Duodenal mucosa (tissue), 2 donors: ENCODE data around the gene OSER1.
"Not testable (repeated sequence)": the region's sequence is repeated elsewhere in the genome, so short reads cannot be mapped to it uniquely, and the experiment has no call there.

Source experiments
- H3K27ac ChIP-seq: one replicate; pipeline ENCODE4 v1.7.0; 2013; ENCODE audit warnings: low read depth, low read length
- H3K27me3 ChIP-seq, 2 donors: one replicate each; pipeline ENCODE4 v1.7.0; 2013; ENCODE audit warnings: low read length in 2 of 2, control low read depth in 1 of 2; ENCODE audit not compliant: insufficient read depth in 2 of 2, control insufficient read depth in 1 of 2
- H3K36me3 ChIP-seq, 2 donors: one replicate each; pipeline ENCODE4 v1.7.0; 2013; ENCODE audit warnings: low read length in 2 of 2, control low read depth in 1 of 2; ENCODE audit not compliant: insufficient read depth in 2 of 2, control insufficient read depth in 1 of 2
- H3K4me1 ChIP-seq, 2 donors: one replicate each; pipeline ENCODE4 v1.7.0; 2013; ENCODE audit warnings: low read length in 2 of 2, control low read depth in 1 of 2; ENCODE audit not compliant: insufficient read depth in 2 of 2, control insufficient read depth in 1 of 2
- H3K4me3 ChIP-seq, 2 donors: one replicate each; pipeline ENCODE4 v1.7.0; 2013; ENCODE audit warnings: low read length in 2 of 2, low read depth in 1 of 2
- H3K9ac ChIP-seq, 2 donors: one replicate each; pipeline ENCODE4 v1.7.0; 2013; ENCODE audit warnings: low read length in 2 of 2, low read depth in 1 of 2
- H3K9me3 ChIP-seq, 2 donors: one replicate each; pipeline ENCODE4 v1.7.0; 2013; ENCODE audit warnings: low read length in 2 of 2, control low read depth in 1 of 2; ENCODE audit not compliant: control insufficient read depth in 1 of 2

OSER1 gene

GRCh38 chr20:44245977-44246376 lies 35.4 kb upstream of the OSER1 start:
- Histone ChIP-seq H3K27ac (no peak overlapping the region), H3K27me3 (peaks cover 0 to 9% of the 10 kb centered on the region in 2 donors), H3K9me3 (no peaks in the 10 kb centered on the region)

GRCh38 chr20:44241796-44242195 lies 31.2 kb upstream of the OSER1 start:
- Histone ChIP-seq H3K27ac (no peak overlapping the region), H3K9ac (no peak overlapping the region), H3K4me1 (no peaks in the 10 kb centered on the region), H3K36me3 (no peaks in the 10 kb centered on the region), H3K9me3 (no peaks in the 10 kb centered on the region), H3K4me3 (no peak overlapping the region), H3K27me3 (peaks cover 0 to 6% of the 10 kb centered on the region in 2 donors)

More at GRCh38 chr20:44245977-44246376, 35.4 kb upstream of the OSER1 start:
- no peak overlapping the region for H3K9ac ChIP-seq
- no peaks in the 10 kb centered on the region for H3K36me3 ChIP-seq
- no peak overlapping the region for H3K4me3 ChIP-seq
- H3K4me1 ChIP-seq: no peaks in the 10 kb centered on the region

- not testable (repeated sequence) for H3K27ac ChIP-seq
Observed at GRCh38 chr20:44236840-44237239, 26.3 kb upstream of the OSER1 start.

GRCh38 chr20:44235702-44236101 lies 25.1 kb upstream of the OSER1 start:
- Histone ChIP-seq H3K9me3 (no peaks in the 10 kb centered on the region), H3K9ac (no peak overlapping the region), H3K27me3 (no peaks in the 10 kb centered on the region), H3K4me1 (no peaks in the 10 kb centered on the region), H3K36me3 (no peaks in the 10 kb centered on the region), H3K4me3 (no peak overlapping the region), H3K27ac (no peak overlapping the region)

More at GRCh38 chr20:44236840-44237239, 26.3 kb upstream of the OSER1 start:
- not testable (repeated sequence) for H3K4me3 ChIP-seq, H3K9ac ChIP-seq, H3K27me3 ChIP-seq, H3K36me3 ChIP-seq, H3K9me3 ChIP-seq, H3K4me1 ChIP-seq

- H3K4me3 ChIP-seq: no peak overlapping the region
- no peaks in the 10 kb centered on the region for H3K27me3 ChIP-seq
- no peaks in the 10 kb centered on the region for H3K9me3 ChIP-seq
- no peaks in the 10 kb centered on the region for H3K4me1 ChIP-seq
- H3K9ac ChIP-seq: no peak overlapping the region
- no peak overlapping the region for H3K27ac ChIP-seq
- H3K36me3 ChIP-seq: no peaks in the 10 kb centered on the region
Observed at GRCh38 chr20:44234566-44235317, 24.2 kb upstream of the OSER1 start.

GRCh38 chr20:44233436-44234016 lies 23.0 kb upstream of the OSER1 start:
- no peaks in the 10 kb centered on the region for H3K9me3 ChIP-seq
- no peak overlapping the region for H3K4me3 ChIP-seq
- no peak overlapping the region for H3K9ac ChIP-seq
- no peaks in the 10 kb centered on the region for H3K4me1 ChIP-seq
- H3K27me3 ChIP-seq: no peaks in the 10 kb centered on the region
- H3K36me3 ChIP-seq: no peaks in the 10 kb centered on the region
- H3K27ac ChIP-seq: no peak overlapping the region

- H3K9me3 ChIP-seq: not testable (repeated sequence)
Observed at GRCh38 chr20:44232469-44232856, 21.9 kb upstream of the OSER1 start.

GRCh38 chr20:44231713-44232468 lies 21.3 kb upstream of the OSER1 start:
- H3K27me3 ChIP-seq: no peaks in the 10 kb centered on the region
- H3K9ac ChIP-seq: no peak overlapping the region

More at GRCh38 chr20:44232469-44232856, 21.9 kb upstream of the OSER1 start:
- H3K4me3 ChIP-seq, H3K27me3 ChIP-seq, H3K27ac ChIP-seq, H3K36me3 ChIP-seq, H3K4me1 ChIP-seq, H3K9ac ChIP-seq: not testable (repeated sequence)

GRCh38 chr20:44231193-44231592 lies 20.6 kb upstream of the OSER1 start:
- H3K36me3 ChIP-seq: no peaks in the 10 kb centered on the region
- no peak overlapping the region for H3K9ac ChIP-seq
- no peaks in the 10 kb centered on the region for H3K9me3 ChIP-seq
- no peak overlapping the region for H3K27ac ChIP-seq
- H3K27me3 ChIP-seq: no peaks in the 10 kb centered on the region
- no peaks in the 10 kb centered on the region for H3K4me1 ChIP-seq
- H3K4me3 ChIP-seq: no peak overlapping the region

More at GRCh38 chr20:44231713-44232468, 21.3 kb upstream of the OSER1 start:
- no peak overlapping the region for H3K27ac ChIP-seq
- no peak overlapping the region for H3K4me3 ChIP-seq
- H3K4me1 ChIP-seq: no peaks in the 10 kb centered on the region
- no peaks in the 10 kb centered on the region for H3K36me3 ChIP-seq
- no peaks in the 10 kb centered on the region for H3K9me3 ChIP-seq
